Measurements from ENCODE around the gene G2E3. TPM values are rescaled to one million over a fixed set of nuclear protein-coding genes. Genes with fewer than 3 reads are reported as not detected.
A peak's percentile ranks its signal among the peaks of the same experiment; 100 is the strongest.
"Not testable (repeated sequence)": the region's sequence is repeated elsewhere in the genome, so short reads cannot be mapped to it uniquely, and the experiment has no call there.

The G2E3 gene
- total RNA-seq, 2 experiments from 2014 or later: 21.5 to 27.0 TPM

DNA sequence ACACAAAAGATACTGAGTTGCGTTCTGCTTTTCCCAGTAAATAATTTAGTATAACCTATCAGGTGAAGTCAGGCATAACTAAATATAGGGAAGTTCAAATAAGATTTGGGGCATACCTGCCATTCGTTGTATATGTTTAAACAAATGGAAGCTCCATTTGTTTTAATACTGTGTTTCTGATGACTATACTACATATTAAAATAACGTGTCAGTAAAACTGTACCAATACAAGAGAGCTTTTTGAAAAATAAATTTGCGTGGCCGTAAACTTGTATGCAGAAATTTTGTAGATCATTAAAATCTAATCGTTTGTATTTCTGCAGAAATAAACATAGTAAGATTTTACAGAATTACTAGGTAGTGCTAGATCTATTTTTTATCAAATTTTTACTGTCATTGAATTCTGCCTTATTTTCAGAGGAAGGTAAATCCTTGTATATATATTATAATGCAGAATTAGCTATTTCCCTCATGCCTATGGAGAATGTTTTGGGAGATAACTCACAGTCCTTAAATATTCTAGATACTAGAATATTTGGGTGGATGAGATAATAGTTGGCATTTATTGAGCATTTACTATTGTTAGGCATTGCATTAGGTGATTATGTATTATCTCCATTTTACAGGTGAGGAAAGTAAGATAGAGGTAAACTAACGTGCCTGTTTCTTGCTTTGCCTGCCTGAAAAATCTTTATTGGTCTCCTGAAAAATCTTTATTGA lies 64.6 kb downstream of the G2E3 start:
- Mint-ChIP-seq H3K4me3 (peak overlapping the region; percentile 88), H3K9me3 (no peaks in the 10 kb centered on the region), H3K36me3 (ENCODE audit: low read depth) (peaks cover 19% of the 10 kb centered on the region), H3K27me3 (no peaks in the 10 kb centered on the region), H3K27ac (no peak overlapping the region), H3K4me1 (ENCODE audit: low read depth) (peaks cover 51% of the 10 kb centered on the region)
- ATAC-seq (no peak), DNase-seq (no peak)
- TF ChIP-seq, protein P1, sequence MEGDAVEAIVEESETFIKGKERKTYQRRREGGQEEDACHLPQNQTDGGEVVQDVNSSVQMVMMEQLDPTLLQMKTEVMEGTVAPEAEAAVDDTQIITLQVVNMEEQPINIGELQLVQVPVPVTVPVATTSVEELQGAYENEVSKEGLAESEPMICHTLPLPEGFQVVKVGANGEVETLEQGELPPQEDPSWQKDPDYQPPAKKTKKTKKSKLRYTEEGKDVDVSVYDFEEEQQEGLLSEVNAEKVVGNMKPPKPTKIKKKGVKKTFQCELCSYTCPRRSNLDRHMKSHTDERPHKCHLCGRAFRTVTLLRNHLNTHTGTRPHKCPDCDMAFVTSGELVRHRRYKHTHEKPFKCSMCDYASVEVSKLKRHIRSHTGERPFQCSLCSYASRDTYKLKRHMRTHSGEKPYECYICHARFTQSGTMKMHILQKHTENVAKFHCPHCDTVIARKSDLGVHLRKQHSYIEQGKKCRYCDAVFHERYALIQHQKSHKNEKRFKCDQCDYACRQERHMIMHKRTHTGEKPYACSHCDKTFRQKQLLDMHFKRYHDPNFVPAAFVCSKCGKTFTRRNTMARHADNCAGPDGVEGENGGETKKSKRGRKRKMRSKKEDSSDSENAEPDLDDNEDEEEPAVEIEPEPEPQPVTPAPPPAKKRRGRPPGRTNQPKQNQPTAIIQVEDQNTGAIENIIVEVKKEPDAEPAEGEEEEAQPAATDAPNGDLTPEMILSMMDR (IDR thresholded peaks at IDR 0.05): no peak
- intact Hi-C loops (cut with micrococcal nuclease): loop anchor here (5.0 kb wide), 1 partner anchor 66 kb away; the partner anchor contains the start of gene G2E3
- ChIA-PET CTCF (interaction anchor here (1.5 kb wide), 1 partner anchor 33 kb away, joined by 3 read pairs; no protein-coding TSS in a partner anchor), POLR2A (interaction anchor here (1.1 to 2.3 kb wide), 3 partner anchors 8 to 30 kb away, joined by 3 to 11 read pairs (median 3); no protein-coding TSS in a partner anchor)

DNA sequence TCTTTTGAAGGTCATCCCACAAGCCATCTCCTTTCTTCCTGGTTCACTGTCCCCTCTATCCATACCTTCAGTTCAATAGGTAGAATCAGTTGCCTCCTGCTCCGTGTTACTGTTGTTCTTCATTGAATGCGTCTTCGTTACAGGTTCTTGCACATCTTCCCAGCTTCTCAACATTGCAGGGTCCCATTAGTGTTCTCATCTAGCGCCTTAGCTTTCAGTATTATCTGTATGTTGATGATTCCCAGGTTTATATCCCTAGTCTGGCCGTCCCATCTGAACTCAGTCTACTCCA lies 65.1 kb downstream of the G2E3 start:
- ATAC-seq: no peak

DNA sequence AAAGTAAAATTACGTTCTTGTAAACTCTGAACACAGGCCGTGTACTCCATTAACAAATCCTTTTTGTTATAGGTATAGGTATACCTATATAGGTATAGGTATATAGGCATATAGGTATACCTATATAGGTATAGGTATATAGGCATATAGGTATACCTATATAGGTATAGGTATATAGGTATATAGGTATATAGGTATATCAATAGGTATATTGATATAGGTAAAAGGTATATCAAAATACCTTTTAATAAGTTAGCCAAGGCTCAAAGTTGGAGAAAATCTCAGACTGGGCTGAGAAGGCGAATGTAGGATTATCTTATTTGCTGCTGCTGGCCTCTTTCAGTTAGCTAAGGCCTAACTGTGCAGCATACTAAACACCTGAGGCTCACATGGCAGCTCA lies 66.6 kb downstream of the G2E3 start:
- Mint-ChIP-seq H3K27ac (no peak overlapping the region), H3K27me3 (no peaks in the 10 kb centered on the region), H3K4me1 (ENCODE audit: low read depth) (peaks cover 44% of the 10 kb centered on the region), H3K9me3 (no peaks in the 10 kb centered on the region), H3K36me3 (ENCODE audit: low read depth) (peaks cover 17% of the 10 kb centered on the region), H3K4me3 (no peak overlapping the region)
- intact Hi-C loops (cut with micrococcal nuclease): no loop called here
- DNase-seq (no peak), ATAC-seq (no peak)
- ChIA-PET CTCF (interaction anchor here (0.8 kb wide), 1 partner anchor 126 kb away, joined by 3 read pairs; no protein-coding TSS in a partner anchor), POLR2A (no interaction called here)
- TF ChIP-seq, protein P1 (IDR thresholded peaks at IDR 0.05): no peak

More for the DNA sequence above, 65.1 kb downstream of the G2E3 start:
- no peak for DNase-seq
- TF ChIP-seq, protein P1 (IDR thresholded peaks at IDR 0.05): no peak
- Mint-ChIP-seq H3K36me3 (ENCODE audit: low read depth) (peaks cover 19% of the 10 kb centered on the region), H3K4me1 (ENCODE audit: low read depth) (peaks cover 51% of the 10 kb centered on the region), H3K4me3 (peak overlapping the region; percentile 5), H3K27ac (no peak overlapping the region), H3K27me3 (no peaks in the 10 kb centered on the region), H3K9me3 (no peaks in the 10 kb centered on the region)
- intact Hi-C loops (cut with micrococcal nuclease): loop anchor here (5.0 kb wide), 1 partner anchor 67 kb away; the partner anchor contains the start of gene G2E3
- ChIA-PET CTCF (interaction anchor here (1.0 kb wide), 1 partner anchor 32 kb away, joined by 3 read pairs; no protein-coding TSS in a partner anchor), POLR2A (no interaction called here)

DNA sequence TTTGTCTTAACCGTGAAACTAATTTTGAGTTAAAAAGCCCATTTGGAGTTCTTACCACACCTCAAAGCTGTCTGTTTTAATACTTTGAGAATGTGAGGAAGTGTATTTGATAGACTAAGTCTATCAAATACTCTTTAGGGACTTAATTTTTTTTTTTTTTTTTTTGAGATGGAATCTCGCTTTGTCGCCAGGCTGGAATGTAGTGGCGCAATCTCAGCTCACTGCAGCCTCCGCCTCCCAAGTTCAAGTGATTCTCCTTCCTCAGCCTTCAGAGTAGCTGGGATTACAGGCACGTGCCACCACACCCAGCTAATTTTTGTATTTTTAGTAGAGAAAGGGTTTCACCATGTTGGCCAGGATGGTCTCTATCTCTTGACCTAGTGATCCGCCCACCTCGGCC lies 70.5 kb downstream of the G2E3 start:
- peaks cover 32% of the 10 kb centered on the region for H3K4me1 Mint-ChIP-seq (ENCODE audit: low read depth)
- H3K27ac Mint-ChIP-seq; H3K4me3 Mint-ChIP-seq; DNase-seq; CTCF ChIA-PET; H3K27me3 Mint-ChIP-seq; intact Hi-C loops (cut with micrococcal nuclease); ATAC-seq; H3K9me3 Mint-ChIP-seq; POLR2A ChIA-PET: not testable (repeated sequence)
- peaks cover 18% of the 10 kb centered on the region for H3K36me3 Mint-ChIP-seq (ENCODE audit: low read depth)

DNA sequence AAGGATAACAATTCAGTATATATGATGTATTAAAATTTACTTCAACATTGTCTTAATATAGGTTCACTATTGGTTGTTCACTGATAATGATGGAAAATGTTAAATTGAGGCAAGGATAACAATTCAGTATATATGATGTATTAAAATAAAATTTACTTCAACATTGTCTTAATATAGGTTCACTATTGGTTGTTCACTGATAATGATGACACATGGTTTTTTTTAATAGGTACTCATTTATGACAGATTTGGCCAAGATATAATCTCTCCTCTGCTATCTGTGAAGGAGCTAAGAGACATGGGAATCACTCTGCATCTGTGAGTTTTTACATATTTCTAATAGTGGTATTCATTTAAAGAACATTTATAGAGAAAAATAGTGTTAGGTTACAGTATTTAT lies 71.3 kb downstream of the G2E3 start:
- TF ChIP-seq, protein P1 (IDR thresholded peaks at IDR 0.05): no peak
- Mint-ChIP-seq H3K36me3 (ENCODE audit: low read depth) (peaks cover 17% of the 10 kb centered on the region), H3K27ac (no peak overlapping the region), H3K9me3 (no peaks in the 10 kb centered on the region), H3K4me1 (ENCODE audit: low read depth) (peaks cover 25% of the 10 kb centered on the region), H3K27me3 (no peaks in the 10 kb centered on the region), H3K4me3 (no peak overlapping the region)
- intact Hi-C loops (cut with micrococcal nuclease): no loop called here
- CTCF ChIA-PET: no interaction called here
- POLR2A ChIA-PET: interaction anchor here (0.7 kb wide), 1 partner anchor 71 kb away, joined by 3 read pairs; the partner anchor contains the start of gene G2E3
- ATAC-seq (no peak), DNase-seq (no peak)
